22Rv1 (cell line): ENCODE results near the gene C20orf96.

Experiments
- ZFX ChIP-seq: fragments of 450-650 bp; IDR thresholded peaks from 2 replicates; pipeline ENCODE4 v1.6.1; 2017; ENCODE audit warnings: antibody characterized with exemption, borderline replicate concordance
- TF ChIP-seq, protein P1 (sequence below): fragments of 450-650 bp; IDR thresholded peaks from 2 replicates; pipeline ENCODE4 v1.5.1; 2017; ENCODE audit warnings: mild to moderate bottlenecking

GRCh38 chr20:310645-311044 lies 20.1 kb upstream of the C20orf96 start:
- TF ChIP-seq, protein P1, sequence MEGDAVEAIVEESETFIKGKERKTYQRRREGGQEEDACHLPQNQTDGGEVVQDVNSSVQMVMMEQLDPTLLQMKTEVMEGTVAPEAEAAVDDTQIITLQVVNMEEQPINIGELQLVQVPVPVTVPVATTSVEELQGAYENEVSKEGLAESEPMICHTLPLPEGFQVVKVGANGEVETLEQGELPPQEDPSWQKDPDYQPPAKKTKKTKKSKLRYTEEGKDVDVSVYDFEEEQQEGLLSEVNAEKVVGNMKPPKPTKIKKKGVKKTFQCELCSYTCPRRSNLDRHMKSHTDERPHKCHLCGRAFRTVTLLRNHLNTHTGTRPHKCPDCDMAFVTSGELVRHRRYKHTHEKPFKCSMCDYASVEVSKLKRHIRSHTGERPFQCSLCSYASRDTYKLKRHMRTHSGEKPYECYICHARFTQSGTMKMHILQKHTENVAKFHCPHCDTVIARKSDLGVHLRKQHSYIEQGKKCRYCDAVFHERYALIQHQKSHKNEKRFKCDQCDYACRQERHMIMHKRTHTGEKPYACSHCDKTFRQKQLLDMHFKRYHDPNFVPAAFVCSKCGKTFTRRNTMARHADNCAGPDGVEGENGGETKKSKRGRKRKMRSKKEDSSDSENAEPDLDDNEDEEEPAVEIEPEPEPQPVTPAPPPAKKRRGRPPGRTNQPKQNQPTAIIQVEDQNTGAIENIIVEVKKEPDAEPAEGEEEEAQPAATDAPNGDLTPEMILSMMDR: no peak
- TF ChIP-seq ZFX: no peak
